ENCODE data around the gene FANCM.
"Not testable (repeated sequence)": the region's sequence is repeated elsewhere in the genome, so short reads cannot be mapped to it uniquely, and the experiment has no call there.

Gene FANCM

DNA sequence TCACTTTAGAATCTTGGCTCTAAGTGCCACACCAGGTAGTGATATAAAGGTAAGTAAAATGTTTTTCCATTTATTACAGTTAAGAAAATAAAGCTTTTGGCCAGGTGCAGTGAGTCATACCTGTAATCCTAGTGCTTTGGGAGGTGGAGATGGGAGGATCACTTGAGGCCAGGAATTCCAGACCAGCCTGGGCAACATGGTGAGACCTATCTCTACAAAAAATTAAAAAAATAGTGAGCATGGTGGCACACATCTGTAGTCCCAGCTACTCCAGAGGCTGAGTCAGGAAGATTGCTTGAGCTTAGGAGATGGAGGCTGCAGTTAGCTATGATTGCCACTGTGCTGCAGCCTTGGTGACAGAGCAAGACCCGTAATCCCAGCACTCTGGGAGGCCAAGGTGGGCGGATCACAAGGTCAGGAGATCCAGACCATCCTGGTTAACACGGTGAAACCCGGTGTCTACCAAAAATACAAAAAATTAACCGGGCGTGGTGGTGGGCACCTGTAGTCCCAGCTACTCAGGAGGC lies 5.0 kb downstream of the FANCM start:
- DNase-seq (ENCODE audit: low read depth) = no peak

DNA sequence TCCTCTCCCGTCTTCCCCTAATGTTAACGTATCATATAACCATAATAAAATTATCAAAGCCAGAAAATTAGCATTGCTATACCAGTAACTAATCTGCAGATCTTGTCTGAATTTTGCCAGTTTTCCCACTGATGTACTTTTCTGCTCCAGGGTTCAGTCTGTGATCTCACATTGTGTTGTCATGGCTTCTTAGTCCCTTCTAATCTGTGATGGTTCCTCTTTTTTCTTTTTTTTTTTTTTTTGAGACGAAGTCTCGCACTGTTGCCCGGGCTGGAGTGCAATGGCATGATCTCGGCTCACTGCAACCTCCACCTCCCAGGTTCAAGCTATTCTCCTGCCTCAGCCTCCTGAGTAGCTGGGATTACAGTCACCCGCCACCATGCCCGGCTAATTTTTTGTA lies 6.4 kb downstream of the FANCM start:
- not testable (repeated sequence) for DNase-seq (ENCODE audit: low read depth)

DNA sequence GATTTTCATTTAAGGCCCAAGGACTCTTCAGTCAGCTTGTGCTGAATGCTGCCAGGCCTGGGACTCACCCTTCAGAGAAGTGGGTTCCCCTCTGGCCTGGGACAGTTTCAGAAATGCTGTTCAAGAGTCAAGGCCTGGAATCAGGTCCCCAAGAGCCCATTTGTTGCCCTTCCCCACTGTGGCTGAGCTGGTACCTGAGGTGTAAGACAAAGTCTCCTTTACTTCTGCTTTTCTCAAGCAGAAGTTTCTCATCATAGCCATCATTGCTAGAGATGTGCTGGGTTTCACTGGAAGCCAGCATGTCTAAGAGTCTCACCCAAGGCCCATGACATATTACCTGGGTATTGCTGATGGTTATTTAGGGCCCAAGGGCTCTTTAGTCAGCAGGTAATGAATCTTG lies 8.9 kb downstream of the FANCM start:
- DNase-seq (ENCODE audit: low read depth) = no peak

DNA sequence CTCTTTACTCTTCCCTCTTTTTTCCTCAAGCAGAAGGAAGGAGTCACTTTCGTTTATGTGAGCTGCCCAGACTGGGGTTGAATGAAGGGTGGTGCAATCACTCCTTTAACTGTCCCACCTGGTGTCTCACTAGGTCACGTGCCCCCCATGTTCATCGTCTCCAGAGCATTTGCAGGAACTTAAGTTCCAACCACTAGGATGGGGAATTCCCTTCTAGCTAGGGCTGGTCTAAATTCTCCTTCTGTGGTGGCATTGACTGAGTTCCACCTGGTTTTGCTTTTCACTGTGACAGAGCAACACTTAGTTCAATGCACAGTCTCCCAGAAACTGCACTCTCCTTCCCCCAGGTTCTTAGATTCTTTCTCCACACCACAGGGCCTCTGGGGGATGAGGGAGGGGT lies 9.5 kb downstream of the FANCM start:
- DNase-seq (ENCODE audit: low read depth) = no peak

DNA sequence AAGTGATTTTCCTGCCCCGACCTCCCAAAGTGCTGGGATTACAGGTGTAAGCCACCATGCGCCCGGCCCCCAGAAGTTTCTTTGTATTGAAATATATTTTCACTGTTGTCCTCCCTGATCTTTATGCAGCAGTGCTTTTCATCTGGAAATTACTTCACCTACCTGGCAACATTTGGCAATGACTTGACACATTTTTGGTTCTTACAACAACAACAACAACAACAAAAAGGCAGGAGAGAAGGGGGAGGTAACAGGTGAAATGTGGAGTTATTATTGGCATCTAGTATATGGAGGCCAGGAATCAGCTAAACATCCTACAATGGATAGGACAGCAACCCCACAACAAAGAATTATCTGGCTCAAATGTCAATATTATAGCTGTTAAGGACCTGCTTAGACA lies 13.9 kb downstream of the FANCM start:
- DNase-seq (ENCODE audit: low read depth) = no peak

DNA sequence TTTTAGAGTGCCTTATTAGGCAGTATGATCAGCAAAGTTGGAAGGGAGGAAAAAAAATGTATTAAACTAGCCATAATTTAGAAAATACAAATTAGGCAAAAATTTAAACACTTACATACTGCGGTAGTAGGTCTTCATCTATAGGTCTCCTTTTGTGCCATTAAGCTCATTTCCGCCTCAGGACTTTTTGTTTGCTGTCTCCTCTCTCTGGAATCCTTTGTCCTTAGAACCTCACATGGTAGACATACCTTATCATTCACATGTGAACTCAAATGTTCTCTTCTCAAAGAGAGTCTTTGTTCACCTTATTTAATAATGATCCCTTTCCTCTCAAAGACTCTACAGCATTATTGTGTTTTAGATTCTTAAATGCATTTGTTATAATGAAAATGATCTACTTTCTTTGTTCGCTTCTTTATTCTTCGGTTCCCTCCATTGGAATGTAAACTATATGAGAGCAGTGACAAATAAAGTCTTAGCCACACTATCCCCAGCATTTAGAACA lies 14.7 kb downstream of the FANCM start:
- DNase-seq (ENCODE audit: low read depth) = no peak

DNA sequence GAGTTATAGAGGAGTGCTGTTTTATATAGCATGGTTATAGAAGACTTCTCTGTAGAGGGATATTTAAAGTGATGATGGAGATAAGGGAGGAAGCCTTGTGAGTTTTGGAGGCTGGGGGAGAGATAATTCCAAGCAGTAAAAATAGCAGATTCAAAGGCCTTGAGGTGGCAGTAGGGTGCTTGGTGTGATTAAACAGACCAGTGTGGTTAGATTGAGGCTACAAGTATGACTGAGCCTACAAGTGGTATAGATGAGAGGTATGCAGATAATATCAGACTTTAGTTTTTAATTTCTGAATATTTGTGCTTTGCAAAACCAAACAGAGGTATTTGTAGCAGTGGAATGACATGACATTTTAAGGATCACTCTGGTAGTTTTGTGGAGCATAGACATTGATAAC lies 20.3 kb downstream of the FANCM start:
- DNase-seq (ENCODE audit: low read depth) = no peak

DNA sequence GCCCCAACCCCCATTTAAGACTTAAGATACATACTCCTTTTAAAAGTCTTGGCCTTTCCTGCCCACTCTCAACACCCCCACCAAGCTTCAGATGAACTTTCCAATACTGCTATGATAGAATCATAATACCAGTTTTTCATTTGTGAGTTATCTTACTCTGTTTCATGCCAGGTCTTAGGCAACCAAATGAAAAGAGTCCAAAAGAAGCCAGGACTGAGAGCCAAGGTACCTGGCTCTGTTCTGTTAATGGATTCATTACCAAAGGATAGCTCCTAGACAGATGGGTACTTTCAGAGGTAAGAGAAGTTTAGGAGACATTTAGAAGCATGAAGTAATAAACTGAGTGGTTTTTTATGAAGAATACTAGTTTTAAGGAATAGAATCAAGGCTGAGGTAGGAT lies 34.2 kb downstream of the FANCM start:
- DNase-seq (ENCODE audit: low read depth) = no peak

DNA sequence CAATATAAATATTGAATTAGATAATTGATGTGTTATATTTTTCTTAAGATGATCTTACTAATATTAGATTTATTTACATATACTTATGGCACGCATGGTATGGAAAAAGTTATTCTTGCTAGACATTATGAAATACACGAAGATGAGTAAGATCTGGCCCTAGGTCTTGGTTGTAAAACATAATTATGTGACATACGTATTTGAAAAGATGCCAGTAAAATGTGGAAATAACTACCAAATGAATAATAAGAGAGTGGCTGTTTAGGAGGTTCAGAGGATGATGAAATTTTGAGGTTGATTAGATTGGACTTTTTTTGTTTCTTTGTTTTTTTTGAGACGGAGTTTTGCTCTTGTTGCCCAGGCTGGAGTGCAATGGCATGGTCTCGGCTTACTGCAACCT lies 41.3 kb downstream of the FANCM start:
- DNase-seq (ENCODE audit: low read depth) = no peak

DNA sequence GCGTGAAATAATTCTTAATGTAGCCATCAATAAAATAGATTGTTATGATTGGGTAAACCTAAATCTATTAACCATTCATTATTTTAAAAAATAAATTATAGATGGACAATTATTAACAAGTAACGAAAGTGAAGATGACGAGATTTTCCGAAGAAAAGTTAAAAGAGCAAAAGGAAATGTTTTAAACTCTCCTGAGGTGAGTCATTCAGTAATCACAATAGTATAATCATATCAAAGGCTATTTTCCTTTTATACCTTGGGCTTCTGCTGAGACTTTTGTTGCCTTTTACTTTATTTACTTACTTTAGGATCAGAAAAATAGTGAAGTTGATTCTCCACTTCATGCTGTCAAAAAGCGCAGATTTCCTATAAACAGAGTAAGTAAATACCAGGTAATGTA lies 45.6 kb downstream of the FANCM start:
- no peak for DNase-seq (ENCODE audit: low read depth)

DNA sequence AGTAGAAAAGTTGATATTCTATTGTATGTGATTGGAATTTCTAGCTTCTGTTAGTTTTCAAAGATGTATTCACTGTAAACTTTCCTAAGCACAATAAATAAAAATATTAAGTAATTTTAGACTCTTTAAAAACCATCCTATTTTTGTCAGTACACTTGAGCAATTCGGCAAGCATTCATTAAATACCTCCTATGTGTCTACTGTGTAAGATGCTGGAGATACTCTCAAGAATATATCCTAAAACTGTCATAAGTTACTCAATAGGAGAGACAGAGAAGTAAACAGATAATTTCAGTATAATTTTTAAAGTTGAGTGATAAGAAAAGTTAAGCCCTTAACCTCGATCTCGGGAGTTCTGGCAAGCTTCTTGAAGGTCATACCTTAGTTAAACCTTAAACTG lies 46.1 kb downstream of the FANCM start:
- no peak for DNase-seq (ENCODE audit: low read depth)

DNA sequence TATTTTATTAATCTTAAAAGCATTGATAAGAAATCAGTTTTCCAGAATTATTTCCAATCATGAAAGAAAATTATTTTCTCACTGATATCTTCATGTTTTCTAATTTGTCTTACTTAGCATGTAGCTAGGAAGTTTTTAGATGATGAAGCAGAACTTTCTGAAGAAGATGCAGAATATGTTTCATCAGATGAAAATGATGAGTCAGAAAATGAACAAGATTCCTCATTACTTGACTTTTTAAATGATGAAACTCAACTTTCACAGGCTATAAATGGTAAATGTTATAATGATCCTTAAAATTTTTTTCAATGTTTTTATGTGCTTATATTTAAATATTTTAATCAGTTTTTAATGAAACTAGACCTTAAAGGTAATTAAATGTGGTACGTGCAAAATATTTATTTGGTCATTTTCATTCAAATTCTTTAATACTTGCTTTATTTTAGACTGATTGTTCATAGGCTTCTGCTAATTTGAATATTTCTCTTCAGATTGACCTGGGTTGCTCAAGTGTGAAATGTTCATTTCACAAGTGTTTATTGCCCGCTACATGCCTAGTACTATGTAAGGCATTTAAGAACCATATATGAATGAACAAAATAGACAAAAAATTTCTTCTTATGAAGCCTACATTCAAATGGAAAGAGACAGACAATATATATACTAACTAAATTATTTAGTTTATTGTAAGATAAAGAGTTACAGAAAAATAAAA lies 49.5 kb downstream of the FANCM start:
- no peak for DNase-seq (ENCODE audit: low read depth)

DNA sequence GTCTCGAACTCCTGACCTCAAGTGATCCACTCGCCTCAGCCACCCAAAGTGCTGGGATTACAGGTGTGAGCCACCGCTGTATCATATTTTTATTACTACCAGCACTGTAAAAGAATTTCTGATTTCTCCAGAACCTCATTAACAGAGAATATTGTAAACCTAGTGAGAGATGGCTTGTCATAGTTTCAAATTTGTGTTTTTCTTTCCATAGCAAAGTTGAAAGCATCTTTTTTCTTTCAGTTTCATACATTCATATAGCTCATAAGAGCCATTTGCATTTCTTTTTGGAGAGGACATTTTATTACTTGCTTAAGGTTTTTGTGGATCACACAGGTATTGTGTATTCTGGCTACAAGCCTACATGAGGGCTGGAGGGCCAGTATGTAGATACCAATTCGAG lies 59.2 kb downstream of the FANCM start:
- DNase-seq (ENCODE audit: low read depth) = no peak

DNA sequence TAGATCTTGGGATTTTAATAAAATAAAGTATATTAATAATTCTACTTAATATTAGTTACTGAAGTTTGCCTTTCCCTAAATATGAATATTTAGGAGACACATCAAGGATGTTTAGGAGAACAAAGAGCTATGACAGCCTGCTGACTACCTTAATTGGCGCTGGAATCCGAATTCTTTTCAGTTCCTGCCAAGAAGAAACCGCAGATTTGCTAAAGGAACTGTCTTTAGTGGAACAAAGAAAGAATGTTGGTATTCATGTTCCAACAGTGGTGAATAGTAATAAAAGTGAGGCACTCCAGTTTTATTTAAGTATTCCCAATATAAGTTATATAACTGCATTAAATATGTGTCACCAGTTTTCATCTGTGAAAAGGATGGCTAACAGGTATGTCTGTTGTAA lies 62.8 kb downstream of the FANCM start:
- DNase-seq (ENCODE audit: low read depth) = no peak

DNA sequence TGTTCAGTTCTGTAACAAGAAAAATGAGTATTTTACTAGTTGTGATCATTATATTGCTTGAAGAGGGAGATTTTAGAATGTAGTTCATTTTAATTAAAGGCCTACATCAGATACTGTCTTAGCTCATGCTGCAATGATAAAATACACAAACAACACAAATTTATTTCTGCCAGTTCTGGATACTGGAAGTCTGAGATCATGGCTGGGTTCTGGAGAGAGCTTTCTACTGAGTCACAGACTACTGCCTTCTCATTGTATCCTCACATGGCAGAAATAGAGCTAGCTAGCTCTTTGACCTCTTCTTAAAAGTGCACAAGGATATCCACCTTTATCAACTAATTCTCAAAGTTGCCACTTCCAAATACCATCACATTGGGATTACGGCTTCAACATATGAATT lies 63.5 kb downstream of the FANCM start:
- no peak for DNase-seq (ENCODE audit: low read depth)

DNA sequence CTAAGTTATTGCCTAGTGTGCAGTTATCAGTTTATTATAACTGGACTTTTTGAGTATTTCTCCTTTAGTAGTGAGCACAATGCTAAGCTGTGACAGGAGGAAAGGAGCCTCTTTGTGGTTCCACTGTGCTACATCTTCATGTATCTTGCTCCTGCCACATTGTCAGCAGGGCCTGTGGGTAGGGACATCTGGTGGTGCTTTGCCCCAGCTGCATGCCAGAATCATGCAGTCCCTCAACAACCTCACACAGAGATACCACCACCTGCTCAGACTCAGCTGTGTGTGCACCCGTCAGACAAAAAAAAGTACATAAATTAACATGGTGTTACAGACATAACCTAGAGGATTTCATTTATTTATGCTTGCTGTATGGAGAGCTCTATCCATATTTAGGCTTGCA lies 66.2 kb downstream of the FANCM start:
- DNase-seq (ENCODE audit: low read depth) = no peak

DNA sequence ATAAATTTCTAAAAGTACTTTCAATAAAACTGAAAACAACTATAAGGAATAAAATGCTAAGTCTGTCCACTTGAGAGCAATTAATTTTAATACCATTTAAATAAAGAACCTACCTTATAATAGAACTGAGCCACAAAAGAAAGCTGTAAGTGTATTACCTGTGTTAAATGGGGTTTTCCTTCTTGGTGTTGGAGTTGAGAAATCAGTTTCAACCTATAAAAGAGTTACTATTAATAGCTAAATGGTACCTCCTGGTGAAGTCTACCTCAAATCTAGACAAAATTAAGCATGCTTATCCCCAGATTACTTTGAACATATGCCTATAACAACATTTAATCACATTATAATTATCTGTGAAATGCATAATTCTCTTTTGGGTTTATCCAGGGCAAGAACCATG lies 68.5 kb downstream of the FANCM start:
- no peak for DNase-seq (ENCODE audit: low read depth)

DNA sequence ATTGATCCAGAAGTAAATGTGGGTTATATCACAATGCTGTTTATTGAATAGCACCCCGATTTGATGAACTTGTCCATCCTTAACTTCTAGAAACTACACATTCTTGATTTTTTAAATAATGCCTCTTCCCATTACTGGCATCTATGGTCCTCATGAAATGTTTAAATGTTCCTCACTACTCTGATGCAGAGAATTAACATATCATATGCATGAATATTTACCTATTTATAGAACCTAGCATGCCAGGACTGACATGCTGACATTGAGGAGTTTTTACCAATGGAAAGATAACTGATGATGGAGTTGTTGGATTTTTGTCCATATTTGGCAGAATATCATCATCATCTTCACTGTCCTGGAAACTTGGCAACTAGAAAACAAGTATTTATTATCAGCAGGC lies 74.4 kb downstream of the FANCM start:
- no peak for DNase-seq (ENCODE audit: low read depth)

DNA sequence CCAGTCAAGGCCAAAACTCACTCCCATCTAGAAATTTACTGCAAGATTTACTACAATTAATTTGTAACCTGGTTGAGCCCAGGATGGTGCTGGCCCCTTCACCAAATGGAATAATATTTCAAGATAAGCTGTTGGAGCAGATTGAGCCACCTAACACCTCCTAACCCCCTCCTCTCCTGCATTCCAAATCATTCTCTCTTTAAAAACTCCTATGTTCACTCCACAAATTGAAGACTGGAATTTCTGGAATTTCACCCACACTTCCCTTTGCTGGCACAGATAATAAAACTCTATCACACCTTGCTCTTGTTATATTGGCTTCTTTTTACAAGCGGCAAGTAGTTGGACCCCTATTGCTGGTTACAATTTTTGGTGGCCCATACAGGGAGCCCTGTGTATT lies 75.6 kb downstream of the FANCM start:
- no peak for DNase-seq (ENCODE audit: low read depth)

DNA sequence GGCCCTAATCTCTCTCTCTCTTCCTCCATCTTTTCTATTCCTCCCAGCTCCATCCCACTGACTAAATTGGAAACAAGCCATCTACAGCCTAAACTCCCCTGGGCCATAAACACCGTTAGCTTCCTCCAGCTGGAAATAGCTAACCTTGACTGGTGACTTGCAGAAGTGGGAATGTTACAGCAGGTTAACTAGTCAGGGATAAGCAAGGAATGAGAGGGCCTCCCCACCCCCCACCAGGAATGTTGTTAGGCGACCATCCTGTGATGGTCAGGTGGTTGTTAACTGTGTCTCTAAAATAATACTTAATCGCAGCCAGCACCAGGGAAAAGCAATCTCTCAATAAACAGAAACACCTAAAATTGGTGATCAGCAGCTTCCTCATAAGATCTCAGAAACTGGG lies 76.5 kb downstream of the FANCM start:
- DNase-seq (ENCODE audit: low read depth) = no peak

DNA sequence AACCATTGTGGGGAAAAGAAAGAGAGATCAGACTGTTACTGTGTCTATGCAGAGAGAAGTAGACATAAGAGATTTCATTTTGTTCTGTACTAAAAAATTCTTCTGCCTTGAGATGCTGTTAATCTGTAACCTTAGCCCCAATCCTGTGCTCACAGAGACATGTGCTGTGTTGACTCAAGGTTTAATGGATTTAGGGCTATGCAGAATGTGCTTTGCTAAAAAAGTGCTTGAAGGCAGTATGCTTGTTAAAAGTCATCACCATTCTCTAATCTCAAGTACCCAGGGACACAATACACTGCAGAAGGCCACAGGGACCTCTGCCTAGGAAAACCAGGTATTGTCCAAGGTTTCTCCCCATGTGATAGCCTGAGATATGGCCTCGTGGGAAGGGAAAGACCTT lies 78.0 kb downstream of the FANCM start:
- DNase-seq (ENCODE audit: low read depth) = not testable (repeated sequence)

DNA sequence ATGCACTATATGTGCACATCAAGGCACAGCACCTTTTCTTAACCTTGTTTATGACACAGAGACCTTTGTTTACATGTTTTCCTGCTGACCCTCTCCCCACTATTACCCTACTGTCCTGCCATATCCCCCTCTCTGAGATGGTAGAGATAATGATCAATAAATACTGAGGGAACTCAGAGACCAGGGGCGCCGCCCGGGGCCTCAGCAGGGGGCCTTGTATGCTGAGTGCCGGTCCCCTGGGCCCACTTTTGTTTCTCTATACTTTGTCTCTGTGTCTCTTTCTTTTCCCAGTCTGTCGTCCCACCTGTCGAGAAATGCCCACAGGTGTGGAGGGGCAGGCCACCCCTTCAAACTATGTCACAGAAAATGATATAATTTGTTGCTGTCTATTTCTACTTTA lies 78.6 kb downstream of the FANCM start:
- not testable (repeated sequence) for DNase-seq (ENCODE audit: low read depth)

DNA sequence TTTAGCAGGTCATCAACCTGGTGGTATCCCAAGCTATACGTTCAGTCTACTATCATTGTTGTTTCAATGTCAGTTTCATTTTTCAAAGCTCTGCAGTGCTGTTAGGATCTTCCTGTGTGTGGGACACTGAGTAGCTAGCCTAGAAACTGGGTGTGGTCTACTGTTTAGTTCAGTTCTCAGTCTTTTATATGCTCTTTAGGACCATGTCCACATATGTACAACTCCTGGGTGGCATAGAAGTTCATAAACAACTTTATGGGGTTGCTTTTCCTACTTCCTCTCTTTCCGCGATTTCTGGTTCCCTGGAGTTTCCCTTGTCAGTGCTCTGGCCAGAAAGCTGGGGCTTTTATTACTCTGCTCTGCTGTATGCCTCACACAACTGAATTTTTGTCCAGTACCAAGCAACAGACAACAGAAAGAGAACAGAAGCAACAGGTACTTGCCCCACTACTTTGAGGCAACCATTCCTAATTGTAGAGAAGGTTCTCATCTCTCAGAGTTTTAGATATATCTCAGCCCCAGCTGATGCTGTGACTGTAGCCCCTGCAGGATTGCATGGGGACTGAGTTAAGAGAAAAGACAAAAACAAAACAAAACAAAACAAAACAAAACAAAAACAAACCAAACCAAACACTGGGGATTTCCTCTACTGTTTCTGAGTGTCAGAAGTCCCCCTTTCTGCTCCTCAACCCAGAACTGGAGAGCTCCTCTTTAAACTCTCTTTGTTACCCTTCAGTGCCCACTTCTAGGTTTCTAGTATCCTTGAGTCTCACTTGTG lies 86.9 kb downstream of the FANCM start:
- DNase-seq (ENCODE audit: low read depth) = no peak
